DND-41 (cell line): ENCODE measurements around the gene SYNDIG1.

Source experiments
- EZH2 ChIP-seq: IDR thresholded peaks from 3 replicates; pipeline ENCODE4 v1.6.1; 2012; ENCODE audit warnings: borderline replicate concordance, low read depth, mild to moderate bottlenecking, moderate library complexity, low read length, inconsistent platforms; ENCODE audit not compliant: severe bottlenecking
- TF ChIP-seq, protein P1 (sequence below): IDR thresholded peaks from 2 replicates; pipeline ENCODE4 v1.5.1; 2012; ENCODE audit warnings: borderline replicate concordance, low read length, moderate library complexity, mild to moderate bottlenecking; ENCODE audit not compliant: poor library complexity, severe bottlenecking; ENCODE audit errors: extremely low read depth

- no peak for TF ChIP-seq EZH2
- TF ChIP-seq, protein P1, sequence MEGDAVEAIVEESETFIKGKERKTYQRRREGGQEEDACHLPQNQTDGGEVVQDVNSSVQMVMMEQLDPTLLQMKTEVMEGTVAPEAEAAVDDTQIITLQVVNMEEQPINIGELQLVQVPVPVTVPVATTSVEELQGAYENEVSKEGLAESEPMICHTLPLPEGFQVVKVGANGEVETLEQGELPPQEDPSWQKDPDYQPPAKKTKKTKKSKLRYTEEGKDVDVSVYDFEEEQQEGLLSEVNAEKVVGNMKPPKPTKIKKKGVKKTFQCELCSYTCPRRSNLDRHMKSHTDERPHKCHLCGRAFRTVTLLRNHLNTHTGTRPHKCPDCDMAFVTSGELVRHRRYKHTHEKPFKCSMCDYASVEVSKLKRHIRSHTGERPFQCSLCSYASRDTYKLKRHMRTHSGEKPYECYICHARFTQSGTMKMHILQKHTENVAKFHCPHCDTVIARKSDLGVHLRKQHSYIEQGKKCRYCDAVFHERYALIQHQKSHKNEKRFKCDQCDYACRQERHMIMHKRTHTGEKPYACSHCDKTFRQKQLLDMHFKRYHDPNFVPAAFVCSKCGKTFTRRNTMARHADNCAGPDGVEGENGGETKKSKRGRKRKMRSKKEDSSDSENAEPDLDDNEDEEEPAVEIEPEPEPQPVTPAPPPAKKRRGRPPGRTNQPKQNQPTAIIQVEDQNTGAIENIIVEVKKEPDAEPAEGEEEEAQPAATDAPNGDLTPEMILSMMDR = no peak
Measured at GRCh38 chr20:24616258-24617079, 147.0 kb downstream of the SYNDIG1 start.
